Cardiac muscle cell (in vitro differentiated cells and primary cell): Measurements from ENCODE around the gene EGFL7. TPM values are rescaled to one million over a fixed set of nuclear protein-coding genes. Genes with fewer than 3 reads are reported as not detected.

ENCODE experiments used
- DNase-seq, 2 donors: peaks; one replicate each; pipeline versions ENCODE4 v3.0.0 to v3.0.0-alpha.2; 2010 to 2017; ENCODE audit warnings: low read depth in 1 of 2, low spot score in 1 of 2
- H3K27ac ChIP-seq: fragments of 200-600 bp; sonication (generic); 2 replicates; pipeline ENCODE4 v1.5.1; 2016
- H3K27me3 ChIP-seq: fragments of 200-600 bp; sonication (generic); 2 replicates; pipeline ENCODE4 v1.6.0; 2016; ENCODE audit warnings: control low read depth
- H3K36me3 ChIP-seq: fragments of 200-600 bp; sonication (generic); 2 replicates; pipeline ENCODE4 v1.5.1; 2016; ENCODE audit warnings: control low read depth
- H3K4me1 ChIP-seq: fragments of 200-600 bp; sonication (generic); 2 replicates; pipeline ENCODE4 v1.8.1; 2017; ENCODE audit warnings: low read depth, mild to moderate bottlenecking, mixed run types
- H3K4me3 ChIP-seq: fragments of 200-600 bp; sonication (generic); 2 replicates; pipeline ENCODE4 v1.5.1; 2016; ENCODE audit warnings: mild to moderate bottlenecking
- H3K9me3 ChIP-seq: fragments of 200-600 bp; sonication (generic); 2 replicates; pipeline ENCODE4 v1.5.1; 2017; ENCODE audit warnings: low read depth, mild to moderate bottlenecking, control low read depth
- polyA plus RNA-seq: library from polyadenylated mRNA; unstranded; fragments of >200 nt; fragmentation: Nextera tagmentation; extraction: Ambion mirVana; gene quantifications from 2 replicates; pipeline ENCODE4 v1.2.1, GENCODE V29; 2016
- total RNA-seq: library from RNA; depleted of rRNA; stranded (reverse); fragments of >200 nt; gene quantifications from 2 replicates; pipeline ENCODE4 v1.2.3, GENCODE V29; 2016
- TF ChIP-seq, protein P1 (sequence below): IDR thresholded peaks from 2 replicates; pipeline ENCODE4 v1.5.1; 2012; ENCODE audit warnings: low read depth, mild to moderate bottlenecking, low read length

EGFL7 gene
- total and polyA plus RNA-seq, 2 experiments from 2014 or later: 50.9 to 82.9 TPM

DNA sequence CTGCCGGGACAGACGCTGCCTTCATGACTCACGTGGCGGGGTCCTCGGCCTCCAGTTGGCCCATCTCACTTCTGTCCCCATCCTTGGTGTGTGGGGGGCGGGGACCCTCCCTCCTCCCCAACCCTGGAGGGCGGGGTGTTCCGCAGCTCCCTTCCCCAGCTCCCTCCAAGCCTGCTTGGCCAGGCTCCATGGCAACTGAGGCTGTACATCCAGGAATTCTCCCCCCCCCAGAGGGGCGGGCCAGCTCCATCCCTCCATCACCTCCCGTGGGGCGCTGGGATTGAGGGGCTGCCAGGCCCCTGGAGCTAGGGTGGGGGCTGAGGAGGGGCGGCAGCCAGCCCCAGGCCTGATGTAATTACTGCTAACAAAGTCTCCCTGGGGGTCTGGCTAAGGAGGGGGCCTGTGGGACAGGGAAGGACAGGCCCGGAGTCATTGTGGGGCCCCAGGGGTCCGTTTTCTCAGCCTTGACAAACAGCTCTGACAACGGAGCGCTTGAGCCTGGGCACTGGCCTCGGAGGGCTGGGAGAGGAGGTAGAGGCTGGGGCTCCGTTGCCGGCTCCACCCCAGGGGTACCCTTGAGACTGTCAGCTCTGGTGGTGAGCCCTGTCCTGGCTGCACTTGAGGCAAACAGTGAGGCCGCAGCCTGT is 57.7 kb downstream of the EGFL7 start:
- Histone ChIP-seq H3K27ac (peak overlapping the region; percentile 16), H3K4me3 (no peak overlapping the region), H3K27me3 (no peaks in the 10 kb centered on the region), H3K9me3 (no peaks in the 10 kb centered on the region), H3K36me3 (peaks cover 35% of the 10 kb centered on the region), H3K4me1 (no peaks in the 10 kb centered on the region)
- DNase-seq: peak in 1 of 2 donors; percentile 73
- TF ChIP-seq, protein P1, sequence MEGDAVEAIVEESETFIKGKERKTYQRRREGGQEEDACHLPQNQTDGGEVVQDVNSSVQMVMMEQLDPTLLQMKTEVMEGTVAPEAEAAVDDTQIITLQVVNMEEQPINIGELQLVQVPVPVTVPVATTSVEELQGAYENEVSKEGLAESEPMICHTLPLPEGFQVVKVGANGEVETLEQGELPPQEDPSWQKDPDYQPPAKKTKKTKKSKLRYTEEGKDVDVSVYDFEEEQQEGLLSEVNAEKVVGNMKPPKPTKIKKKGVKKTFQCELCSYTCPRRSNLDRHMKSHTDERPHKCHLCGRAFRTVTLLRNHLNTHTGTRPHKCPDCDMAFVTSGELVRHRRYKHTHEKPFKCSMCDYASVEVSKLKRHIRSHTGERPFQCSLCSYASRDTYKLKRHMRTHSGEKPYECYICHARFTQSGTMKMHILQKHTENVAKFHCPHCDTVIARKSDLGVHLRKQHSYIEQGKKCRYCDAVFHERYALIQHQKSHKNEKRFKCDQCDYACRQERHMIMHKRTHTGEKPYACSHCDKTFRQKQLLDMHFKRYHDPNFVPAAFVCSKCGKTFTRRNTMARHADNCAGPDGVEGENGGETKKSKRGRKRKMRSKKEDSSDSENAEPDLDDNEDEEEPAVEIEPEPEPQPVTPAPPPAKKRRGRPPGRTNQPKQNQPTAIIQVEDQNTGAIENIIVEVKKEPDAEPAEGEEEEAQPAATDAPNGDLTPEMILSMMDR: no peak

GRCh38 chr9:136720898-136721338 is 58.2 kb downstream of the EGFL7 start:
- Histone ChIP-seq H3K27ac (peak overlapping the region; percentile 16), H3K36me3 (peaks cover 38% of the 10 kb centered on the region), H3K9me3 (no peaks in the 10 kb centered on the region), H3K27me3 (no peaks in the 10 kb centered on the region), H3K4me3 (no peak overlapping the region), H3K4me1 (no peaks in the 10 kb centered on the region)
- TF ChIP-seq, protein P1: no peak
- DNase-seq: no peak

DNA sequence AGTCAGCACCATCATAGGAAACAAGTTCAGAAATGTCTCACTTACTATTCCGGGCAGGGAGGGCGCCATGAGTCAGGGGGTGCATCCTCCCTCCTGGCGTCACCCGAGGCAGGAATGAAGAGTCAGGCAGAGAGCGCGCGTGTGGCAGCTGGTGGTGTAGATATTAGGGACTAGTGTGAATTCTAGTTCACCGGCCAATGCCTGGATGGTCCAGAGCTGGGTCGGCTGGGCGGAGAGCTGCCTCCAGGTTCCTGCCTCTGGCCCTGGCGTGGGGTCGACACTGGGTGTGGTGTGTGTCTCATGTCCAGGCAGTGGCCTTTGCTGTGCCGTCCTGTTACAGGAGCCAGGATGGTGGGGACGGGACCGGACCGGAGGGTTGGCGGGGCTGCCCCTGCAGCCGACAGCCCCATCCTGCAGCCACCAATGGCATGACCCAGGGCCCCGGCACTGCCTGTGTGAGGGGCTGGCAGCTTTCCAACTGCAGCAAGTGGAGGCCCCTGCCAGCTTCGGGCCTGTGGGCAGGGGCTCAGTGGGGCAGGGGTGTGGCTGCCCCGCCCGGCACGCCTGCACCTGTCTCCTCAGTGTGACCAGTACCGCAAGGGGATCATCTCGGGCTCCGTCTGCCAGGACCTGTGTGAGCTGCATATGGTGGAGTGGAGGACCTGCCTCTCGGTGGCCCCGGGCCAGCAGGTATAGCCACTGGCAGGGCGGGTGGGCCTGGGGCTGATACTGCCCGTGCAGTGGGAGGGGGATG is 58.8 kb downstream of the EGFL7 start:
- H3K4me3 ChIP-seq: no peak overlapping the region
- H3K27me3 ChIP-seq: no peaks in the 10 kb centered on the region
- H3K27ac ChIP-seq: peak overlapping the region; percentile 39
- no peak for DNase-seq
- peaks cover 44% of the 10 kb centered on the region for H3K36me3 ChIP-seq
- no peaks in the 10 kb centered on the region for H3K9me3 ChIP-seq
- TF ChIP-seq, protein P1: no peak
- peaks cover 2% of the 10 kb centered on the region for H3K4me1 ChIP-seq

Other genes with a start within 250 kb of the EGFL7 start
- 19.2 and 26.8 TPM in 2 replicates for gene INPP5E, start 223.1 kb upstream of the EGFL7 start, total RNA-seq
- 14.9 and 19.5 TPM in 2 replicates for gene INPP5E, start 223.1 kb upstream of the EGFL7 start, polyA plus RNA-seq
- 33.5 and 39.5 TPM in 2 replicates for gene SEC16A, start 179.9 kb upstream of the EGFL7 start, total RNA-seq
- gene SEC16A, start 179.9 kb upstream of the EGFL7 start, polyA plus RNA-seq: 32.3 and 35.8 TPM in 2 replicates
- gene NOTCH1, start 116.9 kb upstream of the EGFL7 start, total RNA-seq: 17.8 and 20.9 TPM in 2 replicates
- gene NOTCH1, start 116.9 kb upstream of the EGFL7 start, polyA plus RNA-seq: 7.1 and 7.3 TPM in 2 replicates
- 59.0 and 72.5 TPM in 2 replicates for gene AGPAT2, start 24.5 kb downstream of the EGFL7 start, total RNA-seq
- 103 and 104 TPM in 2 replicates for gene AGPAT2, start 24.5 kb downstream of the EGFL7 start, polyA plus RNA-seq
- 163 and 188 TPM in 2 replicates for gene DIPK1B, start 49.7 kb downstream of the EGFL7 start, total RNA-seq
- gene DIPK1B, start 49.7 kb downstream of the EGFL7 start, polyA plus RNA-seq: 162 and 190 TPM in 2 replicates
- gene LCN10, start 80.0 kb downstream of the EGFL7 start, total RNA-seq: 0.63 TPM in 1 of 2 replicates, not detected in the other
- gene LCN10, start 80.0 kb downstream of the EGFL7 start, polyA plus RNA-seq: 0.25 and 0.71 TPM in 2 replicates
- not detected in 2 replicates for gene LCN6, start 85.6 kb downstream of the EGFL7 start, total RNA-seq
- not detected in 2 replicates for gene LCN6, start 85.6 kb downstream of the EGFL7 start, polyA plus RNA-seq
- not detected in 2 replicates for gene LCN8, start 95.3 kb downstream of the EGFL7 start, total RNA-seq
- gene LCN8, start 95.3 kb downstream of the EGFL7 start, polyA plus RNA-seq: 0.81 TPM in 1 of 2 replicates, not detected in the other
- gene LCN15, start 101.6 kb downstream of the EGFL7 start, total RNA-seq: 0.32 and 0.77 TPM in 2 replicates
- gene LCN15, start 101.6 kb downstream of the EGFL7 start, polyA plus RNA-seq: 0.17 TPM in 1 of 2 replicates, not detected in the other
- gene TMEM141, start 128.4 kb downstream of the EGFL7 start, total RNA-seq: 200 and 306 TPM in 2 replicates
- 169 and 238 TPM in 2 replicates for gene TMEM141, start 128.4 kb downstream of the EGFL7 start, polyA plus RNA-seq
- 32.4 and 49.3 TPM in 2 replicates for gene CCDC183, start 133.4 kb downstream of the EGFL7 start, total RNA-seq
- 40.1 and 43.1 TPM in 2 replicates for gene CCDC183, start 133.4 kb downstream of the EGFL7 start, polyA plus RNA-seq
- gene RABL6, start 145.0 kb downstream of the EGFL7 start, total RNA-seq: 131 and 153 TPM in 2 replicates
- 101 and 115 TPM in 2 replicates for gene RABL6, start 145.0 kb downstream of the EGFL7 start, polyA plus RNA-seq
- 8.5 and 12.2 TPM in 2 replicates for gene AJM1, start 179.6 kb downstream of the EGFL7 start, total RNA-seq
- gene AJM1, start 179.6 kb downstream of the EGFL7 start, polyA plus RNA-seq: 8.7 and 12.1 TPM in 2 replicates
- gene PHPT1, start 186.5 kb downstream of the EGFL7 start, total RNA-seq: 185 and 235 TPM in 2 replicates
- 557 and 565 TPM in 2 replicates for gene PHPT1, start 186.5 kb downstream of the EGFL7 start, polyA plus RNA-seq
- 22.2 and 29.7 TPM in 2 replicates for gene MAMDC4, start 189.4 kb downstream of the EGFL7 start, total RNA-seq
- gene MAMDC4, start 189.4 kb downstream of the EGFL7 start, polyA plus RNA-seq: 8.7 and 17.8 TPM in 2 replicates
- gene EDF1, start 203.4 kb downstream of the EGFL7 start, total RNA-seq: 741 and 1,028 TPM in 2 replicates
- 496 and 793 TPM in 2 replicates for gene EDF1, start 203.4 kb downstream of the EGFL7 start, polyA plus RNA-seq
- gene TRAF2, start 223.6 kb downstream of the EGFL7 start, total RNA-seq: 20.0 and 25.6 TPM in 2 replicates
- gene TRAF2, start 223.6 kb downstream of the EGFL7 start, polyA plus RNA-seq: 37.2 and 45.6 TPM in 2 replicates